ENCODE data around the gene SHISAL1. TPM values are rescaled to one million over a fixed set of nuclear protein-coding genes. Genes with fewer than 3 reads are reported as not detected.

The SHISAL1 gene
- polyA plus RNA-seq, 1 experiment, result 2.4 TPM

- POLR2A ChIA-PET, result no interaction called here
- Histone ChIP-seq H3K27ac (ENCODE audit: low read depth, low read length) (no peak overlapping the region), H3K9me3 (ENCODE audit: control insufficient read depth, insufficient read depth, low read length) (peaks cover 4% of the 10 kb centered on the region), H3K27me3 (ENCODE audit: control insufficient read depth, insufficient read depth, low read length) (peaks cover 23% of the 10 kb centered on the region), H3K4me3 (ENCODE audit: low read depth, low read length) (no peak overlapping the region)
- CTCF ChIA-PET, result no interaction called here
- DNase-seq (ENCODE audit: low read depth, low spot score), result no peak
- TF ChIP-seq CTCF (IDR thresholded peaks at IDR 0.05; ENCODE audit: low read depth, low read length), result no peak
Observed at GRCh38 chr22:44220727-44221680, 91.7 kb downstream of the SHISAL1 start.

- H3K27me3 ChIP-seq (ENCODE audit: control insufficient read depth, insufficient read depth, low read length), result peaks cover 14% of the 10 kb centered on the region
- ChIA-PET CTCF (no interaction called here), POLR2A (no interaction called here)
- peaks cover 5% of the 10 kb centered on the region for H3K9me3 ChIP-seq (ENCODE audit: control insufficient read depth, insufficient read depth, low read length)
- DNase-seq (ENCODE audit: low read depth, low spot score), result no peak
- H3K27ac ChIP-seq (ENCODE audit: low read depth, low read length), result no peak overlapping the region
- no peak for TF ChIP-seq CTCF (IDR thresholded peaks at IDR 0.05; ENCODE audit: low read depth, low read length)
- H3K4me3 ChIP-seq (ENCODE audit: low read depth, low read length), result no peak overlapping the region
Observed at GRCh38 chr22:44219101-44219870, 93.5 kb downstream of the SHISAL1 start.

GRCh38 chr22:44218071-44218470 lies 94.7 kb downstream of the SHISAL1 start:
- H3K27ac ChIP-seq (ENCODE audit: low read depth, low read length), result no peak overlapping the region
- ChIA-PET POLR2A (no interaction called here), CTCF (no interaction called here)
- H3K27me3 ChIP-seq (ENCODE audit: control insufficient read depth, insufficient read depth, low read length), result peaks cover 10% of the 10 kb centered on the region
- TF ChIP-seq CTCF (IDR thresholded peaks at IDR 0.05; ENCODE audit: low read depth, low read length), result no peak
- DNase-seq (ENCODE audit: low read depth, low spot score), result no peak
- H3K9me3 ChIP-seq (ENCODE audit: control insufficient read depth, insufficient read depth, low read length), result peaks cover 6% of the 10 kb centered on the region
- H3K4me3 ChIP-seq (ENCODE audit: low read depth, low read length), result no peak overlapping the region

GRCh38 chr22:44217346-44217745 lies 95.4 kb downstream of the SHISAL1 start:
- ChIA-PET POLR2A (no interaction called here), CTCF (no interaction called here)
- Histone ChIP-seq H3K27me3 (ENCODE audit: control insufficient read depth, insufficient read depth, low read length) (peaks cover 10% of the 10 kb centered on the region), H3K9me3 (ENCODE audit: control insufficient read depth, insufficient read depth, low read length) (peaks cover 6% of the 10 kb centered on the region), H3K27ac (ENCODE audit: low read depth, low read length) (no peak overlapping the region), H3K4me3 (ENCODE audit: low read depth, low read length) (no peak overlapping the region)
- TF ChIP-seq CTCF (IDR thresholded peaks at IDR 0.05; ENCODE audit: low read depth, low read length), result no peak
- DNase-seq (ENCODE audit: low read depth, low spot score), result no peak

GRCh38 chr22:44215287-44215686 lies 97.5 kb downstream of the SHISAL1 start:
- Histone ChIP-seq H3K4me3 (ENCODE audit: low read depth, low read length) (no peak overlapping the region), H3K27me3 (ENCODE audit: control insufficient read depth, insufficient read depth, low read length) (peaks cover 8% of the 10 kb centered on the region), H3K9me3 (ENCODE audit: control insufficient read depth, insufficient read depth, low read length) (peaks cover 3% of the 10 kb centered on the region), H3K27ac (ENCODE audit: low read depth, low read length) (no peak overlapping the region)
- POLR2A ChIA-PET, result no interaction called here
- TF ChIP-seq CTCF (IDR thresholded peaks at IDR 0.05; ENCODE audit: low read depth, low read length), result no peak
- CTCF ChIA-PET, result no interaction called here
- DNase-seq (ENCODE audit: low read depth, low spot score), result no peak

Measured in AG04450 (cell line).